ENCODE data around the gene SOX11.

DNA sequence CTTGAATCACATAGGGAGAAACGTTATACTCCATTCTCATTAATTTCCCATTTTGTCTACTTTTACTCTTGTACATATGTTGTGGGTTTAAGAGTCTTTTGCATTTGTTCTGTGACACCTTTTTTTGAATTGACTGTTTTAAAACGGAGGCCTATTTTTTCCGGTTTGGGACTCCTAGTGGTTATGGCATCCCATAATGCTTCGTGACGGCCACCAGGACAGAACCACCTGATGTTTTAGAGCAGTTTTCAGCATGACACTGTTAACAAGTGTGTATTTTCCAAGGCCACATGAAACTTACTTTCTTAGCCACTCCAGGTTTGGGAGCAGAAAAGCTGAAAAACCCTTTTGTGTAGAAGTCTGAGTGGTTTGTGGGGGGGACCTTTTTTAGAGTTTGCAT, 8.4 kb downstream of the SOX11 start:
- TF ChIP-seq ELF4 (IDR thresholded peaks at IDR 0.05) (no peak), SP1 (IDR thresholded peaks at IDR 0.05) (no peak), SUZ12 (IDR thresholded peaks at IDR 0.05) (no peak)
